Stomach (tissue), 4 donors: ENCODE data around the gene RABGAP1L.

Source experiments
- EP300 ChIP-seq: sonication (generic); formaldehyde crosslinking; IDR thresholded peaks from one replicate; pipeline ENCODE4 v1.6.1; 2017; ENCODE audit warnings: antibody characterized with exemption
- POLR2A ChIP-seq, 4 donors: fragments of 450-650 bp; IDR thresholded peaks; one replicate each; pipeline ENCODE4 v1.6.1; 2016; ENCODE audit warnings: antibody characterized with exemption in 4 of 4, control low read depth in 2 of 4, mild to moderate bottlenecking in 1 of 4, moderate library complexity in 1 of 4
- POLR2AphosphoS5 ChIP-seq, 3 donors: sonication (generic); formaldehyde crosslinking; IDR thresholded peaks; one replicate each; pipeline ENCODE4 v1.6.1; 2016; ENCODE audit warnings: antibody characterized with exemption in 3 of 3
- TF ChIP-seq, protein P1 (sequence below), 7 experiments: fragments of 450-650 bp in 4 of 7; fragments of 200-600 bp in 3 of 7; sonication (generic) in 3 of 7; IDR thresholded peaks; one replicate each; pipeline ENCODE4 v1.5.1; 2016 to 2019; ENCODE audit warnings: antibody characterized with exemption in 7 of 7, control low read depth in 2 of 7, mild to moderate bottlenecking in 1 of 7

- TF ChIP-seq POLR2A (IDR thresholded peaks at IDR 0.05) (no peak), EP300 (no peak), POLR2AphosphoS5 (IDR thresholded peaks at IDR 0.05) (no peak)
- TF ChIP-seq, protein P1, sequence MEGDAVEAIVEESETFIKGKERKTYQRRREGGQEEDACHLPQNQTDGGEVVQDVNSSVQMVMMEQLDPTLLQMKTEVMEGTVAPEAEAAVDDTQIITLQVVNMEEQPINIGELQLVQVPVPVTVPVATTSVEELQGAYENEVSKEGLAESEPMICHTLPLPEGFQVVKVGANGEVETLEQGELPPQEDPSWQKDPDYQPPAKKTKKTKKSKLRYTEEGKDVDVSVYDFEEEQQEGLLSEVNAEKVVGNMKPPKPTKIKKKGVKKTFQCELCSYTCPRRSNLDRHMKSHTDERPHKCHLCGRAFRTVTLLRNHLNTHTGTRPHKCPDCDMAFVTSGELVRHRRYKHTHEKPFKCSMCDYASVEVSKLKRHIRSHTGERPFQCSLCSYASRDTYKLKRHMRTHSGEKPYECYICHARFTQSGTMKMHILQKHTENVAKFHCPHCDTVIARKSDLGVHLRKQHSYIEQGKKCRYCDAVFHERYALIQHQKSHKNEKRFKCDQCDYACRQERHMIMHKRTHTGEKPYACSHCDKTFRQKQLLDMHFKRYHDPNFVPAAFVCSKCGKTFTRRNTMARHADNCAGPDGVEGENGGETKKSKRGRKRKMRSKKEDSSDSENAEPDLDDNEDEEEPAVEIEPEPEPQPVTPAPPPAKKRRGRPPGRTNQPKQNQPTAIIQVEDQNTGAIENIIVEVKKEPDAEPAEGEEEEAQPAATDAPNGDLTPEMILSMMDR (IDR thresholded peaks at IDR 0.05), result no peak
Observed at GRCh38 chr1:174761335-174761734, 602.0 kb downstream of the RABGAP1L start.
